Left ventricle myocardium inferior (tissue), 1 donor: Measurements from ENCODE around the gene TSPAN31. TPM values are rescaled to one million over a fixed set of nuclear protein-coding genes. Genes with fewer than 3 reads are reported as not detected.

Experiments used
- DNase-seq: peaks from one replicate; pipeline ENCODE4 v3.0.0-alpha.2; 2020
- H3K27ac ChIP-seq: fragments of 200-600 bp; replicated peaks from 2 replicates; pipeline ENCODE4 v1.8.0; 2021
- H3K27me3 ChIP-seq: fragments of 200-600 bp; 2 replicates; pipeline ENCODE4 v1.8.0; 2021; ENCODE audit warnings: low read depth
- H3K36me3 ChIP-seq: fragments of 200-600 bp; 2 replicates; pipeline ENCODE4 v1.8.0; 2021
- H3K4me1 ChIP-seq: fragments of 200-600 bp; 2 replicates; pipeline ENCODE4 v1.8.0; 2021
- H3K4me3 ChIP-seq: fragments of 200-600 bp; 2 replicates; pipeline ENCODE4 v1.8.0; 2021; ENCODE audit warnings: mild to moderate bottlenecking, moderate library complexity
- H3K9me3 ChIP-seq: fragments of 200-600 bp; replicated peaks from 2 replicates; pipeline ENCODE4 v1.8.0; 2021
- intact Hi-C: fragments of 100-400 bp; cut with micrococcal nuclease; formaldehyde crosslinking; loops from one replicate; pipeline ENCODE4 v1.11.0; 2022
- total RNA-seq: library from RNA; stranded (reverse); fragmentation: NEBNext Ultra II Directional; extraction: Animal tissue kit (Norgen Biotek cat#: 25700); gene quantifications from one replicate; pipeline ENCODE4 v1.2.1, GENCODE V29; 2021
- TF ChIP-seq, protein P1 (sequence below): fragments of 200-600 bp; IDR thresholded peaks from 2 replicates; pipeline ENCODE4 v1.8.0; 2021; ENCODE audit warnings: antibody characterized with exemption, mild to moderate bottlenecking, borderline replicate concordance
- donor health status: DM: no; HTN: yes; CAD: no; lungs with severe emphysema.

TSPAN31 gene
- total RNA-seq, 1 donor from 2014 or later = 27.2 TPM

DNA sequence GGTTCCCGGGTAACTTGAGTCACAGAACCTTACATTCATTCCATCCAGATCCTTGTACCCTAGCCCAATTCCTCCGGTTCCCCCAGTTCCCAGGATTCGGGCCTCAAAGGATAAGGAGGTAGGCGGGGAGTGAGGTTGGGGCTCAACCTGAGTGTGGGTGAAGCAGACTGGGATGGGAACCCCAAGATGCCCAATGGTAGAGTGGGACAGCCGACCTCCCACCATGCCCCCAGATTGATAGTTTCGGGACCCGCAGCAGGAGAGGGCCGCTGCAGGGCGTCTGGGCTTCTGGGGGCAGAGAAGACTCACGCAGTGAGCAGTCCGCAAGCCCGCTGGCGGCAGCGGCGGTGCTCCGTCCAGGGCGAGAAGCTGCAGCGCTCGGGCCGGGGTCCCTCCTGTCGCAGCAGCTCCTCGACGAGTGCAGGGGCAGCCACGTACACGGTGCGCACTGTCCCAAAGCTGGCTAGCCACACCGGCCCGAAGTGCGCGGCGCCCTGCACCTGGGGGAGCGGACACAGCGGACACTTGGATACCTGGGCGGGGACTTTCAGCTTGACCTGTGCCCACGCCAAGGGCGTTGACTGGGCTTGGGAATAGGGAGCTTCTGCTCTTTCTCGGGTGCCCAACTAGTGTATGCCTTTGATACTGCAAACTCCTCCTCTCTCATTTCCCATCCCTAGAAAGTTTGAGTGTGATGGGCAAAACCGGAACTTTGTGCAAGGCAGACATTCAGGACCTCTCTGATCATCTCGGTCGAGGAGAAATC, 21.0 kb downstream of the TSPAN31 start:
- TF ChIP-seq, protein P1, sequence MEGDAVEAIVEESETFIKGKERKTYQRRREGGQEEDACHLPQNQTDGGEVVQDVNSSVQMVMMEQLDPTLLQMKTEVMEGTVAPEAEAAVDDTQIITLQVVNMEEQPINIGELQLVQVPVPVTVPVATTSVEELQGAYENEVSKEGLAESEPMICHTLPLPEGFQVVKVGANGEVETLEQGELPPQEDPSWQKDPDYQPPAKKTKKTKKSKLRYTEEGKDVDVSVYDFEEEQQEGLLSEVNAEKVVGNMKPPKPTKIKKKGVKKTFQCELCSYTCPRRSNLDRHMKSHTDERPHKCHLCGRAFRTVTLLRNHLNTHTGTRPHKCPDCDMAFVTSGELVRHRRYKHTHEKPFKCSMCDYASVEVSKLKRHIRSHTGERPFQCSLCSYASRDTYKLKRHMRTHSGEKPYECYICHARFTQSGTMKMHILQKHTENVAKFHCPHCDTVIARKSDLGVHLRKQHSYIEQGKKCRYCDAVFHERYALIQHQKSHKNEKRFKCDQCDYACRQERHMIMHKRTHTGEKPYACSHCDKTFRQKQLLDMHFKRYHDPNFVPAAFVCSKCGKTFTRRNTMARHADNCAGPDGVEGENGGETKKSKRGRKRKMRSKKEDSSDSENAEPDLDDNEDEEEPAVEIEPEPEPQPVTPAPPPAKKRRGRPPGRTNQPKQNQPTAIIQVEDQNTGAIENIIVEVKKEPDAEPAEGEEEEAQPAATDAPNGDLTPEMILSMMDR = no peak
- Histone ChIP-seq H3K36me3 (peaks cover 18% of the 10 kb centered on the region), H3K9me3 (no peaks in the 10 kb centered on the region), H3K4me3 (peak overlapping the region; percentile 62), H3K4me1 (peaks cover 30% of the 10 kb centered on the region), H3K27me3 (peaks cover 55% of the 10 kb centered on the region), H3K27ac (no peak overlapping the region)
- DNase-seq = no peak
- intact Hi-C loops = no loop called here

DNA sequence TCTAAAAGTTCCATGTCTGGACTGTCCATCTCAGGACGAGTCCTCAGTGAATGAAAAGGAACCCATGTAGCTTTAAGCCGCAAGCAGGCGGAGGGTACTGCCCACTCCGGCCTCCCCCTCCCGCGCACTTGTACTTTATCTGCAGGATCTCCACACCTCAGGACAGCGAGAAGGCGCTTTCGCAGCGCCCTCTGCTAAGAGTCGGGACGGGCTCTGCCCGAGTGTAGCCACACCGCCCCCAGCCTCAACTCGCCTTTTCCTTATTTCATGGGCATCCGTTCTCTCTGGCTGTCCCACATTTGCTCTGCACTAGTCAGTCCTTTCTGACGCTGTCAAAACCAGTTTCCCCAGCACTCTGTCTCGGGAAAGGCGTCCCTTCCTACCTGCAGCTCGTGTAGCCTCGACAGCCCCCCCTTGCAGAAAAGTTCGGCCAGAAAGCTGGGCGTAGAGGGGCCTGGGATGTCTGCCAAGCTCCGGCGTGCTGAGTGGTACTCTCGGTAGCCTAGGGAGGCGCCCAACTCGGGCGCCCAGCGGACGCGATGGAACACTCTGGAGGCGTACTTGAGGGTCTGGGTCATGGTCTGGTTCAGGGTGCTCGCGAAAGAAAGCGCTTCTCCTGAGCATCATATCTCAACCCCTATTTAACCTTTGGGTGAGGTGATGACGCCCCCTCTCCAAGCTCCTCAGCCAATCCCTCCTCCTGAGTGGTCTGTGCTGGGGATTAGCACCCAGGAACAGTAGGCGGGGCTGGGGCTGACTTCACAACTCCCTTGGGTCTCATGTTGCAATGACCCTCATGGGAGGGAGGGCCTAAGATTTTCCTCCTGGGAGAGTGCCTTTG, 21.8 kb downstream of the TSPAN31 start, which contains the start of gene CYP27B1:
TSS of gene CYP27B1 (minus strand) at position 615 of the 841 bp plus-strand sequence. CDS start at position 578, 37 bp downstream.
- Histone ChIP-seq H3K27me3 (peaks cover 55% of the 10 kb centered on the region), H3K36me3 (peaks cover 18% of the 10 kb centered on the region), H3K4me1 (peaks cover 37% of the 10 kb centered on the region), H3K9me3 (no peaks in the 10 kb centered on the region), H3K27ac (no peak within 1 kb of the TSS), H3K4me3 (peak within 1 kb of the TSS; percentile 62)
- intact Hi-C loops = no loop called here
- TF ChIP-seq, protein P1 = no peak
- peak; percentile 30 for DNase-seq

DNA sequence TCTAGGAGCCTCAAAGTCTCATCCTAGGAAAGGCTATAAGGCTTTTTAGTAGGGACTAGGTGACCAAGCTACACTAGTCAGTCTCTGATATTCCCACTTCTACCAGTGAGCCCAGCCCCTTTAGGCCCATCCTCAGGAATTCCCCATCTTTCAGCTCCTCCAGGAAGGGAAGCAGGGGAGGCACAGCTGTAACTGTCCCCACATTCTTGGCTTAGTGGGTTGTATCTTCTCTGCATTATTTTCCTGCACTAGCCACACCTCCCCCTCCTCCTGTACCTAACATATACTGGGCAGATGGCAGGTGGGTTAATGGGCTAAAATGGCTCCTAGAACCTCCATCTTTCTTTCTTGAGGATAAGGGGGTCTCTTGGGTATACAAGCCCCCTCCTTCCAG, 22.5 kb downstream of the TSPAN31 start:
- H3K4me3 ChIP-seq = no peak overlapping the region
- TF ChIP-seq, protein P1 = no peak
- DNase-seq = no peak
- H3K36me3 ChIP-seq = peaks cover 18% of the 10 kb centered on the region
- no peak overlapping the region for H3K27ac ChIP-seq
- H3K9me3 ChIP-seq = no peaks in the 10 kb centered on the region
- H3K27me3 ChIP-seq = peaks cover 48% of the 10 kb centered on the region
- intact Hi-C loops = no loop called here
- H3K4me1 ChIP-seq = peaks cover 41% of the 10 kb centered on the region

DNA sequence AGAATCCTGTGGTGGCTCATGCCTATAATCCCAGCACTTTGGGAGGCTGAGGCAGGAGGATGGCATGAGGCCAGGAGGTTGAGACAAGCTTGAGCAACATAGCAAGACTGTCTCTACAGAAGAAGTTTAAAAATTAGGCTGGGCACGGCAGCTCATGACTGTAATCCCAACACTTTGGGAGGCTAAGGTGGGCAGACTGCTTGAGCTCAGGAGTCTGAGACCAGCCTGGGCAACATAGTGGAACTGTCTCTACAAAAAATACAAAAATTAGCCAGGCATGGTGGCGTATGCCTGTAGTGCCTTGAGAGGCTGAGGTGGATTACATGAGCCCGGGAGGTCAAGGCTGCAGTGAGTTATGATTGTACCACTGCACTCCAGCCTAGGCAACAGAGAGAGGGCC, 23.0 kb downstream of the TSPAN31 start:
- Histone ChIP-seq H3K27me3 (peaks cover 43% of the 10 kb centered on the region), H3K36me3 (peaks cover 18% of the 10 kb centered on the region), H3K4me3 (no peak overlapping the region), H3K9me3 (no peaks in the 10 kb centered on the region), H3K4me1 (peaks cover 47% of the 10 kb centered on the region), H3K27ac (no peak overlapping the region)
- TF ChIP-seq, protein P1 = no peak
- no peak for DNase-seq
- intact Hi-C loops = no loop called here

DNA sequence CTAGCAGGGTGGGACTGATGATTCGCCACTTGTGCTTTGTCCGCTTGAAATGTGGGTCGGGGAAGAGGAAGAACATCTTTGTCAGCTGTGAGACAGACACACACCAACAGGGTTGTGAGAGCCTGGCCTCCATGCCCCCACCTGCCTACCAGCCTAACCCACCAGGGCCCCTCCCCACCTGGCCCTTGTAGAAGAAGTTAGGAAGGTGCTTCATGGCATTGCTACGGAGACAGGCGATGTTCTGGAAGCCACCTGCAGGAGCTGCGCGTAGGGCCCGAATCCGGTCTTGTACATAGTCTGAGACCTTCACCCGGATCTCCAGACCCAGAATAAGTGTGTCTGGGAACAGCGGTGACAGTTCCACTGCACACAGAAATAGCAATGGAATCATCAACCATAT, 24.8 kb downstream of the TSPAN31 start:
- Histone ChIP-seq H3K36me3 (peaks cover 18% of the 10 kb centered on the region), H3K4me1 (peaks cover 51% of the 10 kb centered on the region), H3K27me3 (peaks cover 25% of the 10 kb centered on the region), H3K9me3 (no peaks in the 10 kb centered on the region), H3K27ac (no peak overlapping the region), H3K4me3 (no peak overlapping the region)
- TF ChIP-seq, protein P1 = no peak
- no peak for DNase-seq
- intact Hi-C loops = no loop called here
